Inferior parietal cortex (tissue), 1 donor: ENCODE results near the gene TGFB2.

Experiments used
- DNase-seq: peaks from one replicate; pipeline ENCODE4 v3.0.0-alpha.2; 2016; ENCODE audit errors: extremely low spot score

Gene TGFB2

GRCh38 chr1:218425647-218426342 is 80.7 kb downstream of the TGFB2 start:
- no peak for DNase-seq

- DNase-seq: peak; percentile 41
Measured at GRCh38 chr1:218426343-218426657, 81.2 kb downstream of the TGFB2 start.

DNA sequence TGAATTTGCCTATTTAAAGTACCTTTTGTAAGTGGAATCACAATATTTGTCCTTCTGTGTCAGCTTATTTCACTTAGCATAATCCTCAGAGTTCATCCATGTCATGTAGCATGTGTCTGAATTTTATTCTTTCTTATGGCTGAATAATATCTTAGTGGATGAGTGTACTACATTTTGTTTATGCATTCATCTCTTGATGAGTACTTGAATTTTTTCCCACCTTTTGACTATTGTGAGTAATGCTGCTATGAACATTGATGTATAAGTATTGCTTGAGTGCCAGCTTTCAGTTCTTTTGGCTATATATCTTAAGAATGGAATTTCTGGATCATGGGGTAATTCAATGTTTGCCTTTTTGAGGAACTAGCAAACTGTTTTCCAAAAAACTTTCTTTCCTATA is 84.2 kb downstream of the TGFB2 start:
- no peak for DNase-seq

DNA sequence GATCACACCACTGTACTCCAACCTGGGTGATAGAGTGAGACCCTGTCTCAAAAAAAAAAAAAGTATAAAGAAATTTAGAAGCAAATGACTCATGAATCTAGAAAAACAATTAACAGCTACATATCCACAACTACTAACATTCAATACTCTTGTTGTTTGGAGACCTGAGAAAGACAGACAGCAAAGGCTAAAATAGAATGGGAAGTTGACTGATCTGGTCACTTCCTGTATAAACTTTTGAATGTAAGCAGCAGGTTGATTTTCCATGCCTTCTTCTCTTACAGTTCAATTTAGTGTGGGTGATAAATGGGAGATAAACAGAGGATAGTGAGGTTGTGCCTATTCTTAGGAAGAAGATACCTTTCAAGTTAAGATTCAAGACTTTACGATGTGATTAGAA is 85.2 kb downstream of the TGFB2 start:
- DNase-seq: no peak

DNA sequence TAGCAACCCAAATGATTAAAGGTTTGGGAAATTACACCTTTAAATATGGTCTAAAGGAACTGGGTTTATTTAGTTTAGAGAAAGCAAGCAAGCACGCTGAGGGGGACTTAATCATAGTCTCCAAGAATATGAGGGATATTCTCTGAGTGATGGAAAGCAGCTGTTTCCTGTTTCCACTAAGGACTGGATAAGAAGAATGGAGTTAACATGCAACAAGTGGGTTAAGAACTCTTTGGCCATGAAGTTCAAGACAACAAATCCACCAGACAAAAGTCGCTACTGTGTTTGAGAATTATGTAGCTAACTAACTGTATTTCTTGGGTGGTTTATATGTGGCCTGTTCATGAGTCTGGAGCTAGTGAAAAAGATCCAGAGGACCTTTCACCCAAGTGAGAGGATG is 85.7 kb downstream of the TGFB2 start:
- no peak for DNase-seq

- no peak for DNase-seq
Measured at GRCh38 chr1:218431476-218431875, 86.3 kb downstream of the TGFB2 start.

DNA sequence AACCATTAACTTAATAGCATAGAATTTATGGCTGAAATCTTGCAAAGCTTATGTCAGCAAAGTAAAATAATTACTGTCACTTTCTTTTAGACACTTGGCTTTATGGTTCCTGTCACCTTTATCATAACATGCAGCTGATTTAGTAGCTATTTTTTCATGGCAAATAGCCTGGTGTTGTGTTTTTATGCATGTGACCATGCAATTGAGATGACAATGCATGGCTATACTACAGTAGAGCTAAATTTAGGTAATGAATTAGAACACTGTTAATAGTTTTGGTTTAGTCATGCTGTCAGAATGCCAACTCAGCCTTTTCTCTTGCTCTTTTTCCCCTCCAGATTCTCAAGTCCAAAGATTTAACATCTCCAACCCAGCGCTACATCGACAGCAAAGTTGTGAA is 88.6 kb downstream of the TGFB2 start:
- no peak for DNase-seq

- no peak for DNase-seq
Measured at GRCh38 chr1:218435528-218435927, 90.4 kb downstream of the TGFB2 start.

GRCh38 chr1:218436346-218436745 is 91.2 kb downstream of the TGFB2 start:
- no peak for DNase-seq

GRCh38 chr1:218436997-218437396 is 91.9 kb downstream of the TGFB2 start:
- DNase-seq: no peak

GRCh38 chr1:218439541-218440295 is 94.6 kb downstream of the TGFB2 start:
- no peak for DNase-seq

- DNase-seq: no peak
Measured at GRCh38 chr1:218443255-218443654, 98.1 kb downstream of the TGFB2 start.

DNA sequence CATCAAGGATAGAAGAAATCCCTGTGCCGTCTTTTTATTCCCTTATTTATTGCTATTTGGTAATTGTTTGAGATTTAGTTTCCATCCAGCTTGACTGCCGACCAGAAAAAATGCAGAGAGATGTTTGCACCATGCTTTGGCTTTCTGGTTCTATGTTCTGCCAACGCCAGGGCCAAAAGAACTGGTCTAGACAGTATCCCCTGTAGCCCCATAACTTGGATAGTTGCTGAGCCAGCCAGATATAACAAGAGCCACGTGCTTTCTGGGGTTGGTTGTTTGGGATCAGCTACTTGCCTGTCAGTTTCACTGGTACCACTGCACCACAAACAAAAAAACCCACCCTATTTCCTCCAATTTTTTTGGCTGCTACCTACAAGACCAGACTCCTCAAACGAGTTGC is 99.0 kb downstream of the TGFB2 start:
- DNase-seq: no peak

- no peak for DNase-seq
Measured at GRCh38 chr1:218444588-218444987, 99.5 kb downstream of the TGFB2 start.

GRCh38 chr1:218447010-218447689 is 102.0 kb downstream of the TGFB2 start:
- DNase-seq: no peak

DNA sequence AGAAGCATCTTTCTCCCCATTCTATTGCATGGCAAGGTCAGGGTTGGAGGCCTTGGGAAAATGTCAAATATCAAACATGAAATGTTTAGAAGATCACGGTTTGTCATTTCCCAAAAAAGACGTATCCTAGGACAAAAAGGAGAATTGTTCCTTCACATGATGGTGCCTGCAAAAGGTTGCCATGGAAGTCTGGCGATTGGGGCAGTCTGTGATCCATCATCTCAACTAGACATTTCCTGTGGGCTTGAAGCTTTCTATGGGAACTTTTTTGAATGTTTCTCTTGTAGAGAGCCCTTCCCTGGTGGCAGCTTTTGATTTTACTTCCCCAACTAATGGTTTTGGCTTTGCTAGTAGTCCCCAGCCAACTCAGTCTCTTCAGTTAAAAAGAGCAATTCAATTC is 106.3 kb downstream of the TGFB2 start:
- DNase-seq: no peak

GRCh38 chr1:218454700-218455282 is 109.7 kb downstream of the TGFB2 start:
- no peak for DNase-seq

- DNase-seq: no peak
Measured at GRCh38 chr1:218456444-218456843, 111.3 kb downstream of the TGFB2 start.

DNA sequence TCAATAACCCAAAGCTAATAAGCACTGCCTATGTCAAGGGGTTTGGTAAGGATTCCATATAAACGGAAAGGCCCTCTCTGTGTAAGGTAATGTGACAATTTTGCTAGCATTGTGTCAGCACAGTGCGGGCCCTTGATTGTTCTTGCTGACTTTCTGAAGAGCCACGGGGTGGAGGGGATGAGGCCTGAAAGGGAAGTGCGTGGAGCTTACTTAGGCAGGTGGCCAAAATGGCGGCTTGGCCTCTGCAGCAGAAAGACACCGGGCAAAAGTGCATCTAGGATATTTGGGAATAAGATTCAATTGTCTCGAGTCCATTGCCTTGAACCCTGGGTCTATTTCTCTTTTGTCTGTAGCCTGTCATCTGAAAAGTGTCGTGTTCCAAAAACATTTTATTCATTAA is 114.3 kb downstream of the TGFB2 start:
- no peak for DNase-seq

- DNase-seq: peak; percentile 29
Measured at GRCh38 chr1:218459878-218460711, 115.0 kb downstream of the TGFB2 start.

DNA sequence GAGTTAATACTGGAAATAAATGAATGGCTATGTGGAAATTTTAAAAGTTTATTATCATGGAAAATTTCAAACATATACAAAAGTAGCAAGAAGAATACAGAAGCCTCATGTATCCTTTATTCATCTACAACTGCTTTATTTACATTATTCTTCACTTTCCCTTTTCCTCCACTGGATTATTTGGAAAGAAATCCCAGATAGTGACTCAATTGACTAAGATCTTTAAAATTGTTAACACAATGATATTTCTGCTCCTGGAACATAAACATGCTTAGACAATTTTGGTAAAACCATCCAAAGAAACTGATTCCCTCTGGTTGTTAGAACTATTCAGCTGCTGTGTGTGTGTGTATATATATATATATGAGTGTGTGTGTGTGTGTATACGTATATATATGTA is 116.2 kb downstream of the TGFB2 start:
- DNase-seq: no peak

GRCh38 chr1:218462116-218462515 is 117.0 kb downstream of the TGFB2 start:
- no peak for DNase-seq
